Gastrocnemius medialis (tissue), 4 donors: Measurements from ENCODE around the gene NFKBIB.

Source experiments
- POLR2A ChIP-seq, 2 donors: fragments of 450-650 bp; IDR thresholded peaks; one replicate each; pipeline ENCODE4 v1.6.1; 2017; ENCODE audit warnings: antibody characterized with exemption in 2 of 2, mild to moderate bottlenecking in 2 of 2, moderate library complexity in 2 of 2
- TF ChIP-seq, protein P1 (sequence below), 5 experiments: fragments of 450-650 bp in 3 of 5; fragments of 200-600 bp in 2 of 5; sonication (generic) in 2 of 5; IDR thresholded peaks in 4 of 5; conservative IDR thresholded peaks in 1 of 5; 1 replicate in 4 of 5; 2 replicates in 1 of 5; pipeline ENCODE4 v1.5.1; 2016 to 2019; ENCODE audit warnings: antibody characterized with exemption in 5 of 5, mild to moderate bottlenecking in 3 of 5, moderate library complexity in 3 of 5

DNA sequence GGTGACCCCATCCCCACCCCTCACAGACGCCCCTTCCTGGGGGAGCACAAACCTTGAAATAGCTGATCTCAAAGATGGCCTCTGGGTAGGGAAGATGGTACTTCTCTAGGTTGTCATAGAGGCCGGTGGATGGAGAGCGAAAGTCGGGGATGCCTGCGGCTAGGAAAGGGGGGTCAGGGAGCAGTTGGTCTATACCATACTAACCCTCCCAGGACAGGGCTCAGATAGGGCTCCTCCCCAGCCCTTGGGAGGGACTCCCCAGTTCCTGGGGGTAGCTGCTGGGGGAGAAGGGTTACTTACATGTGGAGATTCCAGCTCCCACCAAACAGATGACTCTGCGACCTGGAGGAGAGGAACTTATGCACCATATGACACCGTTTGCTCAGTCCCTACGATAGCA lies 10.0 kb upstream of the NFKBIB start:
- TF ChIP-seq POLR2A (IDR thresholded peaks at IDR 0.05) = no peak
- TF ChIP-seq, protein P1, sequence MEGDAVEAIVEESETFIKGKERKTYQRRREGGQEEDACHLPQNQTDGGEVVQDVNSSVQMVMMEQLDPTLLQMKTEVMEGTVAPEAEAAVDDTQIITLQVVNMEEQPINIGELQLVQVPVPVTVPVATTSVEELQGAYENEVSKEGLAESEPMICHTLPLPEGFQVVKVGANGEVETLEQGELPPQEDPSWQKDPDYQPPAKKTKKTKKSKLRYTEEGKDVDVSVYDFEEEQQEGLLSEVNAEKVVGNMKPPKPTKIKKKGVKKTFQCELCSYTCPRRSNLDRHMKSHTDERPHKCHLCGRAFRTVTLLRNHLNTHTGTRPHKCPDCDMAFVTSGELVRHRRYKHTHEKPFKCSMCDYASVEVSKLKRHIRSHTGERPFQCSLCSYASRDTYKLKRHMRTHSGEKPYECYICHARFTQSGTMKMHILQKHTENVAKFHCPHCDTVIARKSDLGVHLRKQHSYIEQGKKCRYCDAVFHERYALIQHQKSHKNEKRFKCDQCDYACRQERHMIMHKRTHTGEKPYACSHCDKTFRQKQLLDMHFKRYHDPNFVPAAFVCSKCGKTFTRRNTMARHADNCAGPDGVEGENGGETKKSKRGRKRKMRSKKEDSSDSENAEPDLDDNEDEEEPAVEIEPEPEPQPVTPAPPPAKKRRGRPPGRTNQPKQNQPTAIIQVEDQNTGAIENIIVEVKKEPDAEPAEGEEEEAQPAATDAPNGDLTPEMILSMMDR (IDR thresholded peaks at IDR 0.05 in 4 of 5, conservative IDR thresholded peaks at IDR 0.05 in 1 of 5) = no peak
